Testis (tissue), 2 donors: ENCODE measurements around the gene FIGNL2.

Experiments used
- POLR2A ChIP-seq: fragments of 450-650 bp; IDR thresholded peaks from one replicate; pipeline ENCODE4 v1.6.1; 2017; ENCODE audit warnings: antibody characterized with exemption, mild to moderate bottlenecking, moderate library complexity
- TF ChIP-seq, protein P1 (sequence below), 3 experiments: fragments of 450-650 bp in 2 of 3; fragments of 200-600 bp in 1 of 3; sonication (generic) in 1 of 3; IDR thresholded peaks; one replicate each; pipeline ENCODE4 v1.5.1; 2016 to 2019; ENCODE audit warnings: antibody characterized with exemption in 3 of 3, mild to moderate bottlenecking in 2 of 3, moderate library complexity in 1 of 3

DNA sequence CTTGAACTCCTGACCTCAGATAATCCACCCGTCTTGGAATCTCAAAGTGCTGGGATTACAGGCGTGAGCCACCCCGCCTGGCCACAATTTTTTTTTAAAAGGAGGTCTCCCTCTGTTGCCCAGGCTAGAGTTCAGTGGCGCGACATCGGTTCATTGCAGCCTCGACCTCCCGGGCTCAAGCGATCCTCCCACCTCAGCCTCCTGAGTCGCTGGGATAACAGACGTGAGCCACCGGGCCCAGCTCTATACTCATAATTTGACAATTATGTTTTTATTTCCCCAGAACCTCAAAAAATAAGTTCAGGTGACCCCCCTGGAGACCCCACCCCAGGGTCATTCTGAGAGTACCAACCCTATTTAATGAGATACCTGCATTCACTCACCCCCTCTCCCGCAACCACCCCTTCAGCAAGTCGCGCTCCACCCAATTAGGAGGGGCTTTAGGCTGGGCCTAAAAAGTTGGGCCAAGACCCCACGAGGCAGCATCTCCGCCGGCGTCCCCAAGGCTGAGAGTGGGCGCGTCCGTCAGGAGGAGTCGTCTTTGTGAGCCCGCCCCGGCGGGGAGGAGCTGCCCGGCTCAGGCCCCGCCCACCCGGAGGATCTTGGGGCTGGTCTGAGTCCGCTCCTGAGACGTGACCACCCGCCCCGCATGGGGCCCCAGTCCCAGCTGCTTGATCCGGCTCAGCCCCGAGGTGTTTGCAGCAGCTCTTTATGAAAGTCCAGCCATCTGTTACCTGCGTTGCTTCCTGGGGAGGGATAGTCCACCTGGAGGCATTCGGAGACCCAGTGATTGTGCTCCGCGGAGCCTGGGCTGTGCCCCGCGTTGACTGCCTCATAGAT, 39.2 kb upstream of the FIGNL2 start, which contains the start of gene ANKRD33:
- TF ChIP-seq, protein P1, sequence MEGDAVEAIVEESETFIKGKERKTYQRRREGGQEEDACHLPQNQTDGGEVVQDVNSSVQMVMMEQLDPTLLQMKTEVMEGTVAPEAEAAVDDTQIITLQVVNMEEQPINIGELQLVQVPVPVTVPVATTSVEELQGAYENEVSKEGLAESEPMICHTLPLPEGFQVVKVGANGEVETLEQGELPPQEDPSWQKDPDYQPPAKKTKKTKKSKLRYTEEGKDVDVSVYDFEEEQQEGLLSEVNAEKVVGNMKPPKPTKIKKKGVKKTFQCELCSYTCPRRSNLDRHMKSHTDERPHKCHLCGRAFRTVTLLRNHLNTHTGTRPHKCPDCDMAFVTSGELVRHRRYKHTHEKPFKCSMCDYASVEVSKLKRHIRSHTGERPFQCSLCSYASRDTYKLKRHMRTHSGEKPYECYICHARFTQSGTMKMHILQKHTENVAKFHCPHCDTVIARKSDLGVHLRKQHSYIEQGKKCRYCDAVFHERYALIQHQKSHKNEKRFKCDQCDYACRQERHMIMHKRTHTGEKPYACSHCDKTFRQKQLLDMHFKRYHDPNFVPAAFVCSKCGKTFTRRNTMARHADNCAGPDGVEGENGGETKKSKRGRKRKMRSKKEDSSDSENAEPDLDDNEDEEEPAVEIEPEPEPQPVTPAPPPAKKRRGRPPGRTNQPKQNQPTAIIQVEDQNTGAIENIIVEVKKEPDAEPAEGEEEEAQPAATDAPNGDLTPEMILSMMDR (IDR thresholded peaks at IDR 0.05): no peak
- no peak for TF ChIP-seq POLR2A
